K562 treated with DMSO at 1 percent for 24 hours (cell line): ENCODE measurements around the gene OR2T8. TPM values are rescaled to one million over a fixed set of nuclear protein-coding genes. Genes with fewer than 3 reads are reported as not detected.

Experiments
- total RNA-seq: library from RNA; unstranded; fragments of 300-600 nt; gene quantifications from 2 replicates; pipeline ENCODE4 v1.2.3, GENCODE V29; 2022; ENCODE audit warnings: low read depth; ENCODE audit not compliant: insufficient read depth

The OR2T8 gene, protein sequence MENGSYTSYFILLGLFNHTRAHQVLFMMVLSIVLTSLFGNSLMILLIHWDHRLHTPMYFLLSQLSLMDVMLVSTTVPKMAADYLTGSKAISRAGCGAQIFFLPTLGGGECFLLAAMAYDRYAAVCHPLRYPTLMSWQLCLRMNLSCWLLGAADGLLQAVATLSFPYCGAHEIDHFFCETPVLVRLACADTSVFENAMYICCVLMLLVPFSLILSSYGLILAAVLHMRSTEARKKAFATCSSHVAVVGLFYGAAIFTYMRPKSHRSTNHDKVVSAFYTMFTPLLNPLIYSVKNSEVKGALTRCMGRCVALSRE
- total RNA-seq = 0.37 TPM in 1 of 2 replicates, not detected in the other

DNA sequence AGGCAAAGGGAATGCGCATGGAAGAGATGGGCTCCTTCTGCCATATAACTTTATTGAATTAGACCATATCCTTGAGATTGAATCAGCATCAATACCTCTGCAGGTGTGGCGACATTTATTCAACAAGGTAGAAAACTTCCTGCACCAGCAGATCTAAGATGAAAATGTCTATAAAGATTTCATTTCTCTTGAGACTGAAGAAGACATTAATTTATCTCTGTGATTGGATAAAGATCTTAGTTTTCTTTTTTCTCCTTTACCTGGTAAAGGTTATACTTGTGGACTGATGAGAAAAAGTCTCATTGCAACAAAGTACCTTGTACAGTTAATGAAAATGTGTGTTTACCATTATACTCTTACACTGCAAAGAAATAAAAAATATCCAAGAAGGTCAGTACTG, at the start of gene OR2T8:
Gene OR2T8, plus strand, starts transcription at position 301 of the 400 bp plus-strand sequence. CDS start 766 bp downstream, outside the sequence.

GRCh38 chr1:247895163-247895637, 24.9 kb upstream of the OR2T8 start, which contains the start of gene OR2W3:
OR2W3 (plus strand) TSS chr1:247895587; CDS start chr1:247895587, 0 bp downstream.

GRCh38 chr1:247924868-247925267, 4.8 kb downstream of the OR2T8 start, which contains the start of gene OR2AJ1:
OR2AJ1 (plus strand) TSS chr1:247924889; CDS start chr1:247933769, 8,880 bp downstream.

DNA sequence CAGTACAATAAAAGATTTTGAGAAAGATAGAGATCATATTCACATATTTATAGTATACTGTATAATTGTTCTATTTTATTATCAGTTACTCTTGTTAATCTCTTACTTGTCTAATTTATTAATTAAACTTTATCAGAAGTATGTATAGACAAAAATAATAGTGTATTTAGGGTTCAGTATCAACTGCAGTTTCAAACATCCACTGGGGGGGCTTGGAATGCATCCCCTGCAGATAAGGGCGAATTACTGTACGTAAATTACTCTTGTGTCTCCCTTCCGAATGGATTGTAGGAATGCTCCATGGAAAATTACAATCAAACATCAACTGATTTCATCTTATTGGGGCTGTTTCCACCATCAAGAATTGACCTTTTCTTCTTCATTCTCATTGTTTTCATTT, 28.5 kb downstream of the OR2T8 start, which contains the start of gene OR2L8:
Gene OR2L8, plus strand, starts transcription at position 301 of the 400 bp plus-strand sequence. Its CDS starts 0 bp downstream, at position 301.

GRCh38 chr1:247964933-247965332, 44.9 kb downstream of the OR2T8 start, which contains the start of gene OR2AK2:
OR2AK2 (plus strand) TSS chr1:247965233; CDS start chr1:247965377, 144 bp downstream.

Other genes starting within 250 kb of the OR2T8 start
- gene OR13G1, start 240.5 kb upstream of the OR2T8 start, total RNA-seq = not detected in 2 replicates
- gene OR6F1, start 203.6 kb upstream of the OR2T8 start, total RNA-seq = not detected in 2 replicates
- gene OR14K1, start 181.6 kb upstream of the OR2T8 start, total RNA-seq = not detected in 2 replicates
- gene OR14A2, start 172.1 kb upstream of the OR2T8 start, total RNA-seq = not detected in 2 replicates
- not detected in 2 replicates for gene OR1C1, start 159.7 kb upstream of the OR2T8 start, total RNA-seq
- not detected in 2 replicates for gene OR14A16, start 96.1 kb upstream of the OR2T8 start, total RNA-seq
- not detected in 2 replicates for gene OR11L1, start 78.4 kb upstream of the OR2T8 start, total RNA-seq
- 23.0 and 23.6 TPM in 2 replicates for gene TRIM58, start 63.1 kb upstream of the OR2T8 start, total RNA-seq
- gene OR2W3, start 24.7 kb upstream of the OR2T8 start, total RNA-seq = 5.8 and 5.9 TPM in 2 replicates
- not detected in 2 replicates for gene OR2AJ1, start 4.6 kb downstream of the OR2T8 start, total RNA-seq
- not detected in 2 replicates for gene OR2L8, start 28.6 kb downstream of the OR2T8 start, total RNA-seq
- not detected in 2 replicates for gene OR2AK2, start 45.0 kb downstream of the OR2T8 start, total RNA-seq
- not detected in 2 replicates for gene OR2L5, start 93.4 kb downstream of the OR2T8 start, total RNA-seq
- not detected in 2 replicates for gene OR2L2, start 109.8 kb downstream of the OR2T8 start, total RNA-seq
- not detected in 2 replicates for gene OR2L3, start 126.6 kb downstream of the OR2T8 start, total RNA-seq
- not detected in 2 replicates for gene OR2L13, start 174.9 kb downstream of the OR2T8 start, total RNA-seq
- not detected in 2 replicates for gene OR2M5, start 224.9 kb downstream of the OR2T8 start, total RNA-seq